GM13976 (cell line): Measurements from ENCODE around the gene SYNE2.
"Not testable (repeated sequence)": the region's sequence is repeated elsewhere in the genome, so short reads cannot be mapped to it uniquely, and the experiment has no call there.

Source experiments
- DNase-seq: peaks from one replicate; pipeline ENCODE4 v3.0.0; 2012; ENCODE audit warnings: low spot score
- CTCF ChIP-seq: IDR thresholded peaks from 2 replicates; pipeline ENCODE4 v1.5.1; 2012; ENCODE audit warnings: borderline replicate concordance, mild to moderate bottlenecking; ENCODE audit not compliant: insufficient read depth; ENCODE audit errors: extremely low read depth, missing control alignments, control extremely low read depth
- in situ Hi-C: fragments of 300-500 bp; cut with MboI; formaldehyde crosslinking; loops from one replicate; pipeline ENCODE4 v1.12.0; 2022; ENCODE audit warnings: low sequenced_read_pairs, mixed read lengths, inconsistent platforms; ENCODE audit not compliant: unreplicated experiment

Gene SYNE2

GRCh38 chr14:63852817-63853731 lies at the start of gene SYNE2:
TSS of gene SYNE2 (plus strand) at chr14:63853004. CDS start at chr14:63909149, 56,145 bp downstream.
- DNase-seq = peak; percentile 93
- in situ Hi-C loops = no loop called here
- TF ChIP-seq CTCF = peak; percentile 34

GRCh38 chr14:63803221-63803791 lies 49.5 kb upstream of the SYNE2 start:
- in situ Hi-C loops, DNase-seq: not testable (repeated sequence)

DNA sequence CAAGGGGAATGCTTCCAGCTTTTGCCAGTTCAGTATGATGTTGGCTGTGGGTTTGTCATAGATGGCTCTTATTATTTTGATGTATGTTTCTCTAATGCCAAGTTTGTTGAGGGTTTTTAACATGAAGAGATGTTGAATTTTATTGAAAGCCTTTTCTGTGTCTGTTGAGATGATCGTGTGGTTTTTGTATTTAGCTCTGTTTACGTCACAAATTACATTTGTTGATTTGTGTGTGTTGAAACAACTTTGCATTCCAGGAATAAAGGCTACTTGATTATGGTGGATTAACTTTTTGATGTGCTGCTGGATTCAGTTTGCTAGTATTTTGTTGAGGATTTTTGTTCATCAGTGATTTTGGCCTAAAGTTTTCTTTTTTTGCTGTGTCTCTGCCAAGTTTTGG lies 46.7 kb upstream of the SYNE2 start:
- DNase-seq, in situ Hi-C loops: not testable (repeated sequence)

DNA sequence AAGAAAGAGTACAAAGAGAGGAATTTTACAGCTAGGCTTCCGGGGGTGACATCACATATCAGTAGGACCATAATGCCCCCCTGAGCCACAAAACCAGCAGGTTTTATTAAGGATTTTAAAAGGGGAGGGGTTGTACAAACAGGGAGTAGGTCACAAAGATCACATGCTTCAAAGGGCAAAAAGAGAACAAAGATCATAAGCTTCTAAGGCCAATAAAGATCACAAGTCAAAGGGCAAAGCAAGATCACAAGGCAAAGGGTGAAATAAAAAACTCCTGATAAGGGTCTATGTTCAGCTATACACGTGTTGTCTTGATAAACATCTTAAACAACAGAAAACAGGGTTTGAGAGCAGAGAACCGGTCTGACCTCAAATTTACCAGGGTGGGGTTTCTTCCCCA lies 41.1 kb upstream of the SYNE2 start:
- DNase-seq, in situ Hi-C loops: not testable (repeated sequence)

DNA sequence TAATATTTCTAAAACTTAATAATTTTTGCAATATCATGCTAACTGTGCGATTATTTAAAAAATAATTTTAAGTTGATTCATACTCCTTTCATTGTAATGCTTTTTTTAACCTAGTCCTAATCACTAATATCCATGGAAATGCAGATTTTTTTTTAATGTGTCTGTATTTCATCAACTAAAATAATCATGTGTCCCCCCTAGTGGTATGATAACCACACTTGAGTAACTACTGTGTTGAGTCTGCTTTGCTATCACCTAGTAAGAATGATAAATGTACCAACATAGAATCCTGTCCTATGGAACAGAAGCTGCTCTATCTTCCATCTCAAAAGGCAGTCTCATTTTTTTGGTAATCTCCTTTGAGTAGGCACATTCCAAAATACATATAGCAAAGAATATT lies 19.1 kb upstream of the SYNE2 start:
- no peak for DNase-seq

DNA sequence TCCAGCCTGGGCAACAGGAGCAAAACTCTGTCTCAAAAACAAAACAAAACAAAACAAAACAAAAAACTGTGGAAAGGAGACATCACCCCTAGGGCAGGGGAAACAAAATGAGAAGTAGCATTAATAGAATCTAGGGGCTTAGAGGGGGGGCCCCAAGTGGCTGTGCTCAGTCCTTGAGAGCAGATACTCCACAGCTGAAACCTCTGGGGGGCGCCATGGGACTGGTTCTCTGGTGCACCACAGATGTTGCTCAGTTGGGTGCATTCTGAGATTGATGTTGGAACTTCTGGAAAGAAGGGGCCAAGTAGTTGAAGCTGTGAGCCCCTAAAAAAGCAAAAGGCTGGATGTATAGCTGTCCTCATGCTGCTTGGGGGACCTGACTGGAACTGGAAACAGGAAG lies 11.8 kb upstream of the SYNE2 start:
- in situ Hi-C loops = no loop called here
- TF ChIP-seq CTCF = no peak
- DNase-seq = no peak

More for the DNA sequence above, 19.1 kb upstream of the SYNE2 start:
- in situ Hi-C loops = no loop called here
- TF ChIP-seq CTCF = no peak

DNA sequence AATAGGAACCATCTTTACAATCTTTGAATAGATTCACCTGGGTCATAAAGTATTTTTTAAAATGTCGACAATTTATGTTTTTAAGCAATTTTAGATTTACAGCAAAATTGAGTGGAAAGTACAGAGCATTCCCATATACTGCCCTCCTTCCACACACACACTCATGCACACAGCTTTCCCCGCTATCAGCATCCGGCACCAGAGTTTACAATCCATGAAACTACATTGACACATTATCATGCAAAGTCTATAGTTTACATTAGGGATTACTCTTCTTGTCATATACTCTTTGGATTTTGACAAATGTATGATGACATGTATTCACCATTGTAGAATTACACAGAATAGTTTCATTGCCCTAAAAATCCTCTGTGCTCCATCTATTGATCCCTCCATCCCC lies 9.0 kb upstream of the SYNE2 start:
- no peak for DNase-seq
- in situ Hi-C loops = no loop called here
- TF ChIP-seq CTCF = no peak

DNA sequence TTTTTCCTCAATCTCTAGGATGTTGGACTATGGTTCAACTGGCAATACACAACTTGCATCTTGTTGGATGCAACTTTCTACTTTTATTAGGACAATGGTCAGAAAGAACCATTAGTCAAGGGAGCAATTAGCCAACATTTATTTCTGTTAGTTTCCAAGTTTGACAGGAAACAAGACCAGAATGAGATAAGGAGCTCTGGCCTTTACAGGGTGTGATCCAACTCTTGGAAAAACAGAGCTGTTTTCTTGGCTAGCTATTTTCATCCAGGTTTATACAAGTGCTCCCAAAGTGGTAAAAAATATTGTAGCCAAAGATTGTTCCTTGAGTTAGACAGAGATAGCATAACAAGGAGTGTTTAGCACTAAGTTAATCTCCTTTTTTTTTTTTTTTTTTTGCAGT lies 3.9 kb upstream of the SYNE2 start:
- in situ Hi-C loops = no loop called here
- DNase-seq = no peak
- TF ChIP-seq CTCF = no peak
